RCC 7860 (cell line): ENCODE data around the gene C11orf54.
A peak's percentile ranks its signal among the peaks of the same experiment; 100 is the strongest.

Experiments used
- DNase-seq: peaks from one replicate; pipeline ENCODE4 v3.0.0-alpha.2; 2015; ENCODE audit warnings: low spot score
- FAIRE-seq: peaks from 2 replicates; lab custom pipeline; 2012; peaks lifted over from hg19 to GRCh38; lab: Jason Lieb, UNC

Gene C11orf54

GRCh38 chr11:93741094-93741881 is at the start of gene C11orf54, which contains the start of gene TAF1D:
C11orf54 (plus strand) TSS chr11:93741672; CDS start chr11:93747394, 5,722 bp downstream.
TAF1D (minus strand) TSS chr11:93741495; CDS start chr11:93739304, 2,191 bp downstream.
- peak; percentile 90 for DNase-seq
- peak; percentile 84 for FAIRE-seq

- FAIRE-seq (no peak), DNase-seq (no peak)
Measured at GRCh38 chr11:93694109-93694508, 47.4 kb upstream of the C11orf54 start.

- DNase-seq (no peak), FAIRE-seq (no peak)
Measured at GRCh38 chr11:93694557-93694956, 46.9 kb upstream of the C11orf54 start.

GRCh38 chr11:93697611-93698010 is 43.9 kb upstream of the C11orf54 start:
- no peak for DNase-seq
- FAIRE-seq = no peak

GRCh38 chr11:93700830-93701229 is 40.6 kb upstream of the C11orf54 start:
- no peak for DNase-seq
- FAIRE-seq = no peak

DNA sequence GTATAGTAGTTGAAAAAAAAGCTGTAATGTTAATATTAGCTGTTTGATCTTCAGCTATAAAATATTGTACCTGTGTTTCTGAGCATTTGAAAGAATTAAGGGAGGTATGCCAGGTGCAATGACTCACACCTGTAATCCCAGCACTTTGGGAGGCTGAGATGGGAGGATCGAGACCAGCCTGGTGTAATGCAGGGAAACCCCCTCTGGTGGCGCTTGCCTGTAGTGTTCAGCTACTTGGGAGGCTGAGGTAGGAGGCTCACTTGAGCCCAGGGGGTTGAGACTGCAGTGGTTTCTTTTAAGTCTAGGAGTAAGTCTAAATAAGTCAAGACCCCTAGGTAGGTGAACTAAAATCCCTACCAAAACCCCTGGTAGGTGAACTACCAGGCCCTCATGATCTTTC is 37.2 kb upstream of the C11orf54 start:
- DNase-seq = no peak
- FAIRE-seq = no peak

- FAIRE-seq (no peak), DNase-seq (no peak)
Measured at GRCh38 chr11:93710239-93710638, 31.2 kb upstream of the C11orf54 start.

DNA sequence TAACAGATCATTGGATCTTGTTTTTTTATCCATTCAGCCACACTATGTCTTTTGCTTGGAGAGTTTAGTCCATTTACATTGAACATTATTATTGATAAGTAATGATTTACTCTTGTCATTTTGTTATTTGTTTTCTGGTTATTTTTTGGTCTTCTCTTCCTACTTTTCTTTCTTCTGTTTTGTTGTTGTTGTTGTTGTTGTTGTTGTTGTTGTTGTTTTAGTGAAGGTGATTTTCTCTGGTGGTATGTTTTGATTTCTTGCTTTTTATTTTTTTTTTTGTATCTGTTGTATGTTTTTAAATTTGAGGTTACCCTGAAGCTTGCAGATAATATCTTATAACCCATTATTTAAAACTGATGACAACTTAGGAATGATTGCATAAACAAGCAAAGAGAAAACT is 28.8 kb upstream of the C11orf54 start:
- no peak for FAIRE-seq
- DNase-seq = no peak

DNA sequence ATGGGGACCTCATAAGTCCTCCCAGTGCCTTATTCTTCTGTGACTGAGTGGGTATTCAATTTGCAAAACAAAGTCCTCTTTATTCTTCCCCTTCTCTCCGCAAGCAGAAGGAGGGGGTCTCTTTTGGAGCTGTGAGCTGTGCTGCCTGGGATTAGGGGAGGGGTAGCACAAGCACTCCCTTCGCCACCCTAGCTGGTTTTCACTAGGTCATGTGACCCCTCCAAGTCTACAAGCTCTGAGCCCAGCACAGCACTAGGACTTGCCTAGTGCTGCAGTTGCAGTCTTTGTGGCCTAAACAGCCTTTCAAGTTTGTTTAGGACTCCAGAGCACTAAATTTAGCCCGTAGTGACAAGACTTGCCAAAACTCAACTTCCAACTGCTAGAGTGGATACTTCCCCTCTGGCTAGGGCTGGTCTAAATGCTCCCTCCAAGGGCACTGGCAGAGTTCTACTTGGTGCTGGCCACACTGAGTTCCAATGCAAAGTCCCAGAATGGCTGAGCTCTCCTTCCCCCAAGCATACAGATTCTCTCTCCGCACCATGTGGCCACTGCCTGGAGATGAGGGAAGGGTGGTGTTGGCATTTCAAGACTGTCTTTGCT is 25.6 kb upstream of the C11orf54 start:
- DNase-seq (no peak), FAIRE-seq (no peak)

DNA sequence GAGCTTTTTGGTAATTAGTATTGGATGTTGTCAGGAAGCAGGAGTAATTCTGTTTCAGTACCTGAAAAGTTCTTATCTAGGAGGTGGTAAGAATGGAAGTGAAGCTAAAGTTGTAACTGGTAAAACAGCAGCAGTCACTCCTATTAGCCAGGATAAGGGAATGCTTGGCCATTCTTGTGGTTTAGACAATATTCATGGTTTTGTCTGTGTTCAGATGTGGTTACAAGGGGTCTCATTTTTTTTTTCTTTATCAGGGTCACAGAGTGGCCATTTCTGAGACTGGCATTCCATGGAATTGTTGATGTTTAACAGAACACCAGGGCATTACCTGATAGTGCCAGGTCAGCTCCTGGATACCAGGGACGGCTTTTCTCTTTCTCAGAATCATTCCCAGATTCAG is 24.0 kb upstream of the C11orf54 start:
- FAIRE-seq = no peak
- peak; percentile 11 for DNase-seq

GRCh38 chr11:93718057-93718563 is 23.4 kb upstream of the C11orf54 start:
- DNase-seq (no peak), FAIRE-seq (no peak)

DNA sequence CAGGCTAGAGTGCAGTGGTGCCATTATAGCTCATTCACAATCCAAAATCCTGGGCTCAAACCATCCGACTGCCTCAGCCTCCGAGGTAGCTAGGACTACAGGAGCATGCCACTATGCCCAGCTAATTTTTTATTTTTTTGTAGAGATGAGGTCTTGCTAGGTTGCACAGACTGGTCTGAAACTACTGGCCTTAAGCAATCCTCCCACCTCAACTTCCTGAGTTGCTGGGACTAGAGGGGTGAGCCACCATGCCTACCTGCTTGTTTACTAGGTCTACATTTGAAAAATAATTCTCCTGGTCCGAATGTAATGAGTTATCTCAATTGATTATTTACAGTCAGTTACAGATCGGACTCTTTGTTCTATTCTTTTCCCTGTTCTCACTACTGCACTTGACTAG is 22.2 kb upstream of the C11orf54 start:
- FAIRE-seq (no peak), DNase-seq (no peak)

GRCh38 chr11:93720522-93720921 is 20.9 kb upstream of the C11orf54 start:
- FAIRE-seq = no peak
- DNase-seq = no peak

DNA sequence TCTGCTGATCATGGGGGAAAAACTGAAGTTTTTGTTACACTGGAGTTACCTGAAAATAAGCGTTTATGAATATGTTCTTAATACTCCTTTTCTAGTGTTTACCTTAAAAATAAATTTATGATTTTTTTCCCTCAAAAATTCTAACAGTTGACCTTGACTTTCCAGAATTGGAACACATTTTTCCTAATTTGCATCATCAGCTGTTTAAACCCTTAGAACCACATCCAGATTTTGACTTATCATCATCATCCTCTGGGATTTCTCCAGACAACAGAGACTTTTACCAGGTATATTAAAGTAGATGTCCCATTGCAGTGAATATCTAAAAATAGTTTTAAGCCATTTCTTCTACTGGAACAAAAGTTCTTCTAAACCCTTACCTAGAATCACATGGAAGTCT is 17.4 kb upstream of the C11orf54 start:
- DNase-seq (no peak), FAIRE-seq (no peak)

DNA sequence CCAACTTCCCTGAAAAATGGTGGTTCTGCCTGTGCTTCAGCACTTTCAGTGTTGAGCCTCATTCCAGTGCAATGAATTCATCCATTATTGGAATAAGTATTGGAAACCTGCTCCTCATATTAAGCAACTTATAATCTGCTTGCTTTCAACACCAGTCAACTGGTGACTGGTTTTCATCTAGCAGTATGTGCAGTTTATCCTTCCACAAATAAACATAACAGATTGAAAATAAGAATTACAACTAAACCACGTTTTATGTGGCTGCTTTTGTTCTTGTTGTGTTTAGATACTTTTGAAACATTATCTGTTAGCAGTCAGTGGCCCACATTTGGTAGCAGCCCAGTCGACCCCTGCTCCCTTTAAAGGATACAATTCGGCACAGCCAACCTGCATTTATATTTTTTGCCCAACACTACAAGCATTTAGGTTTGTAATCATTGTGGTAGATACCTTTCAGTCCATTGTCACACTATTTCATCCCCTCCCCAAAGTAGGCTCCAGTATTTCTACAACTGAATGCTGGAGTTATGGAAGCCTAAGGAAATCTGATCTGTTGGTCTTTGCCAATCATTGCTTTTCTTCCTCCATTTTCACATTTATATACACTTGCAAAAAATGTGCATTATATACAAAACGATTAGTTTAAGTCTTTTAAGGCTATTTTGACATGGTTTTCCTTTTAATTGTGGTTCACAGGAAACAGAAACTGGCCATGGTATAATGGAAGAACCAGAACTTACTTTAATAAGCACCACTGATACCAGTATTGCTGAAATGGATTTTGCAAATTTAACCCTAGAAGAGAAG is 13.3 kb upstream of the C11orf54 start:
- no peak for DNase-seq
- FAIRE-seq = no peak

- FAIRE-seq = no peak
- no peak for DNase-seq
Measured at GRCh38 chr11:93728792-93729128, 12.7 kb upstream of the C11orf54 start.

GRCh38 chr11:93729129-93729616 is 12.3 kb upstream of the C11orf54 start:
- no peak for FAIRE-seq
- DNase-seq = no peak

- no peak for FAIRE-seq
- no peak for DNase-seq
Measured at GRCh38 chr11:93730108-93731107, 11.1 kb upstream of the C11orf54 start.

- no peak for DNase-seq
- no peak for FAIRE-seq
Measured at GRCh38 chr11:93732237-93732892, 9.1 kb upstream of the C11orf54 start.

GRCh38 chr11:93733474-93733873 is 8.0 kb upstream of the C11orf54 start:
- DNase-seq (no peak), FAIRE-seq (no peak)
